IMR-90 (cell line): Measurements from ENCODE around the gene PHF21B. TPM values are rescaled to one million over a fixed set of nuclear protein-coding genes. Genes with fewer than 3 reads are reported as not detected.

ENCODE experiments used
- ATAC-seq: fragments of 200-7000 bp; cut with Tn5 transposase; 2 replicates; pipeline ENCODE4 v1.9.1; 2020; ENCODE audit warnings: low read depth, mild to moderate bottlenecking, moderate library complexity
- BruUV-seq: library from RNA; stranded (reverse); fragments of 400-500 nt; replicated peaks from 2 replicates; lab custom pipeline; 2021; lab: Mats Ljungman, UMichigan
- CTCF ChIA-PET: fragments of 300-600 bp; formaldehyde crosslinking; extraction: SDS; loops from one replicate; lab custom pipeline; 2021; ENCODE audit warnings: antibody characterized with exemption; lab: Yijun Ruan, JAX
- POLR2A ChIA-PET: fragments of 300-600 bp; sonication (Branson Sonifier 250); formaldehyde crosslinking; loops from one replicate; lab custom pipeline; 2022; ENCODE audit warnings: antibody characterized with exemption; ENCODE audit not compliant: unreplicated experiment; lab: Charles Lee
- DNase-seq: peaks from one replicate; pipeline ENCODE4 v3.0.0; 2013
- H2AFZ ChIP-seq: replicated peaks from 2 replicates; pipeline ENCODE3; 2013; ENCODE audit warnings: low read length, mild to moderate bottlenecking; ENCODE audit not compliant: poor library complexity
- H2AK5ac ChIP-seq: 2 replicates; pipeline ENCODE4 v1.6.1; 2013; ENCODE audit warnings: low read depth, low read length, inconsistent platforms
- H2AK9ac ChIP-seq: replicated peaks from 2 replicates; pipeline ENCODE3; 2013; ENCODE audit warnings: mild to moderate bottlenecking, low read depth, low read length, moderate library complexity; ENCODE audit not compliant: poor library complexity
- H2BK120ac ChIP-seq: 2 replicates; pipeline ENCODE4 v1.6.1; 2013; ENCODE audit warnings: low read depth, low read length, inconsistent platforms
- H2BK15ac ChIP-seq: 3 replicates; pipeline ENCODE4 v1.6.1; 2013; ENCODE audit warnings: low read depth, low read length, inconsistent platforms
- H2BK20ac ChIP-seq: 2 replicates; pipeline ENCODE4 v1.6.1; 2013; ENCODE audit warnings: low read depth, mild to moderate bottlenecking, inconsistent platforms, low read length, moderate library complexity
- H2BK5ac ChIP-seq: 2 replicates; pipeline ENCODE4 v1.6.1; 2013; ENCODE audit warnings: mild to moderate bottlenecking, low read depth, low read length, inconsistent platforms; ENCODE audit not compliant: poor library complexity, severe bottlenecking
- H3K14ac ChIP-seq: replicated peaks from 2 replicates; pipeline ENCODE4 v1.6.1; 2013; ENCODE audit warnings: low read depth, low read length, inconsistent platforms
- H3K18ac ChIP-seq: 2 replicates; pipeline ENCODE4 v1.6.1; 2013; ENCODE audit warnings: low read depth, low read length, control low read depth
- H3K23ac ChIP-seq: 2 replicates; pipeline ENCODE4 v1.6.1; 2013; ENCODE audit warnings: low read depth, low read length, inconsistent platforms
- H3K27ac ChIP-seq: 2 replicates; pipeline ENCODE4 v1.5.1; 2013; ENCODE audit warnings: mild to moderate bottlenecking, control low read depth, low read length; ENCODE audit not compliant: insufficient read depth
- H3K27me3 ChIP-seq: 2 replicates; pipeline ENCODE4 v1.6.1; 2013; ENCODE audit warnings: low read length; ENCODE audit not compliant: control insufficient read depth, insufficient read depth
- H3K36me3 ChIP-seq: 2 replicates; pipeline ENCODE4 v1.6.1; 2013; ENCODE audit warnings: low read length, mixed read lengths; ENCODE audit not compliant: control insufficient read depth, insufficient read depth
- H3K4ac ChIP-seq: 2 replicates; pipeline ENCODE4 v1.6.1; 2013; ENCODE audit warnings: low read depth, low read length, inconsistent platforms
- H3K4me1 ChIP-seq: 2 replicates; pipeline ENCODE4 v1.6.1; 2013; ENCODE audit warnings: low read length, mixed read lengths; ENCODE audit not compliant: control insufficient read depth, insufficient read depth
- H3K4me2 ChIP-seq: 2 replicates; pipeline ENCODE4 v1.6.1; 2013; ENCODE audit warnings: low read depth, mild to moderate bottlenecking, control low read depth, low read length, moderate library complexity
- H3K4me3 ChIP-seq: 2 replicates; pipeline ENCODE4 v1.5.1; 2013; ENCODE audit warnings: low read depth, mild to moderate bottlenecking, control low read depth, low read length, moderate library complexity; ENCODE audit not compliant: insufficient read depth
- H3K56ac ChIP-seq: 2 replicates; pipeline ENCODE4 v1.6.1; 2013; ENCODE audit warnings: low read length, inconsistent platforms; ENCODE audit not compliant: insufficient read depth; ENCODE audit errors: extremely low read depth
- H3K79me1 ChIP-seq, 2 experiments: 2 replicates each; pipeline ENCODE4 v1.6.1; 2013; ENCODE audit warnings: low read length in 2 of 2, inconsistent platforms in 1 of 2, low read depth in 1 of 2
- H3K9ac ChIP-seq: 2 replicates; pipeline ENCODE4 v1.6.1; 2013; ENCODE audit warnings: low read depth, low read length, control low read depth
- H3K9me1 ChIP-seq: 2 replicates; pipeline ENCODE4 v1.6.1; 2013; ENCODE audit warnings: low read length, inconsistent platforms; ENCODE audit not compliant: insufficient read depth
- H3K9me3 ChIP-seq: 2 replicates; pipeline ENCODE4 v1.6.1; 2013; ENCODE audit warnings: low read length; ENCODE audit not compliant: control insufficient read depth, insufficient read depth
- H4K20me1 ChIP-seq: 2 replicates; pipeline ENCODE4 v1.6.1; 2013; ENCODE audit warnings: low read length, inconsistent platforms; ENCODE audit not compliant: insufficient read depth
- H4K5ac ChIP-seq: 2 replicates; pipeline ENCODE4 v1.6.1; 2013; ENCODE audit warnings: mild to moderate bottlenecking, low read depth, low read length, control low read depth
- H4K8ac ChIP-seq, 2 experiments: 2 replicates each; pipeline ENCODE4 v1.6.1; 2013; ENCODE audit warnings: low read depth in 2 of 2, low read length in 2 of 2, control low read depth in 1 of 2, inconsistent platforms in 1 of 2
- H4K91ac ChIP-seq: 2 replicates; pipeline ENCODE4 v1.6.1; 2013; ENCODE audit warnings: low read depth, low read length, inconsistent platforms; ENCODE audit not compliant: insufficient read depth
- BHLHE40 ChIP-seq: fragments of 150-350 bp; IDR thresholded peaks from 2 replicates; pipeline ENCODE4 v1.6.1; 2016; ENCODE audit warnings: mild to moderate bottlenecking, low read depth, low read length
- CEBPB ChIP-seq: IDR thresholded peaks from 2 replicates; pipeline ENCODE4 v1.6.1; 2012; ENCODE audit warnings: low read depth, low read length, improper control_type of control experiment
- CHD1 ChIP-seq: IDR thresholded peaks from 2 replicates; pipeline ENCODE4 v1.6.1; 2012; ENCODE audit warnings: low read depth, low read length, improper control_type of control experiment
- CTCF ChIP-seq: conservative IDR thresholded peaks from 2 replicates; pipeline ENCODE4 v1.5.1; 2012; ENCODE audit warnings: mild to moderate bottlenecking, low read depth, low read length, improper control_type of control experiment
- ELK1 ChIP-seq: fragments of 150-350 bp; IDR thresholded peaks from 2 replicates; pipeline ENCODE4 v1.6.1; 2016; ENCODE audit warnings: low read depth, mild to moderate bottlenecking, low read length, moderate library complexity, borderline replicate concordance
- MAFK ChIP-seq: IDR thresholded peaks from 2 replicates; pipeline ENCODE4 v1.6.1; 2012; ENCODE audit warnings: low read depth, low read length, improper control_type of control experiment
- MAZ ChIP-seq: IDR thresholded peaks from 2 replicates; pipeline ENCODE4 v1.6.1; 2012; ENCODE audit warnings: low read depth, mild to moderate bottlenecking, low read length, improper control_type of control experiment, moderate library complexity, borderline replicate concordance
- MXI1 ChIP-seq: IDR thresholded peaks from 2 replicates; pipeline ENCODE4 v1.6.1; 2012; ENCODE audit warnings: low read depth, mild to moderate bottlenecking, low read length, moderate library complexity, borderline replicate concordance
- NFE2L2 ChIP-seq: fragments of 150-350 bp; IDR thresholded peaks from 2 replicates; pipeline ENCODE4 v1.6.1; 2016; ENCODE audit warnings: low read depth, mild to moderate bottlenecking, low read length
- POLR2A ChIP-seq: IDR thresholded peaks from 2 replicates; pipeline ENCODE4 v1.6.1; 2012; ENCODE audit warnings: mild to moderate bottlenecking, low read depth, low read length
- RAD21 ChIP-seq: IDR thresholded peaks from 2 replicates; pipeline ENCODE4 v1.6.1; 2012; ENCODE audit warnings: low read length, improper control_type of control experiment
- RCOR1 ChIP-seq: IDR thresholded peaks from 2 replicates; pipeline ENCODE4 v1.6.1; 2012; ENCODE audit warnings: mild to moderate bottlenecking, low read length, improper control_type of control experiment; ENCODE audit not compliant: insufficient replicate concordance
- SMC3 ChIP-seq: fragments of 150-350 bp; IDR thresholded peaks from 2 replicates; pipeline ENCODE4 v1.6.1; 2016; ENCODE audit warnings: low read depth, mild to moderate bottlenecking, antibody characterized with exemption, low read length, moderate library complexity
- USF2 ChIP-seq: fragments of 150-350 bp; IDR thresholded peaks from 2 replicates; pipeline ENCODE4 v1.6.1; 2017; ENCODE audit warnings: mild to moderate bottlenecking, antibody characterized with exemption, low read length, low read depth
- WGBS, 2 experiments: methylation state at CpG; one replicate each; pipeline versions ENCODE4 v1.1.5 to v1.1.7; 2013; ENCODE audit warnings: missing lambda C conversion rate in 2 of 2; ENCODE audit not compliant: insufficient read length in 1 of 2; ENCODE audit errors: extremely low coverage in 2 of 2; 5-methylcytosine and 5-hydroxymethylcytosine counted together
- dilution Hi-C: fragments of 300-500 bp; cut with HindIII; formaldehyde crosslinking; loops from one replicate; pipeline ENCODE4 v1.14.3; 2018; ENCODE audit warnings: low sequenced_read_pairs; ENCODE audit not compliant: unreplicated experiment
- in situ Hi-C: fragments of 300-500 bp; cut with MboI; formaldehyde crosslinking; loops from 3 replicates; pipeline ENCODE4 v1.14.3; 2019; ENCODE audit warnings: low sequenced_read_pairs, inconsistent platforms, mixed read lengths
- intact Hi-C: fragments of 100-400 bp; cut with micrococcal nuclease; formaldehyde crosslinking; loops from 2 replicates; pipeline ENCODE4 v1.10.0; 2022
- polyA plus RNA-seq, 3 experiments: library from polyadenylated mRNA; depleted of rRNA; stranded (reverse); fragments of >200 nt; gene quantifications; 2 replicates each; pipeline ENCODE4 v1.2.3, GENCODE V29; 2012; ENCODE audit warnings: low replicate concordance in 1 of 3
- total RNA-seq: library from RNA; depleted of rRNA; stranded (reverse); fragments of >200 nt; gene quantifications from 2 replicates; pipeline ENCODE4 v1.2.3, GENCODE V29; 2012

PHF21B gene
- total and polyA plus RNA-seq, 2 of the 4 experiments (the other 2 are of a cell fraction) = 0.02 TPM; not detected in 1

- Histone ChIP-seq H3K56ac (no peak overlapping the region), H2AK9ac (no peak overlapping the region), H3K4me1 (no peaks in the 10 kb centered on the region), H3K79me1 (no peaks in the 10 kb centered on the region), H4K20me1 (no peaks in the 10 kb centered on the region), H3K27ac (no peak overlapping the region), H3K4me3 (no peak overlapping the region), H4K91ac (no peak overlapping the region), H2BK120ac (no peak overlapping the region), H2AK5ac (no peak overlapping the region), H3K9me3 (no peaks in the 10 kb centered on the region), H3K36me3 (no peaks in the 10 kb centered on the region), H3K18ac (no peak overlapping the region), H3K23ac (no peak overlapping the region), H3K9me1 (no peaks in the 10 kb centered on the region), H3K9ac (no peak overlapping the region), H2BK5ac (no peak overlapping the region), H2BK20ac (no peak overlapping the region), H3K27me3 (peaks cover 53% of the 10 kb centered on the region), H4K5ac (no peak overlapping the region), H2BK15ac (no peak overlapping the region), H4K8ac (no peak overlapping the region), H3K4ac (no peak overlapping the region), H2AFZ (no peak overlapping the region), H3K4me2 (no peak overlapping the region), H3K14ac (no peak overlapping the region)
- WGBS, 2 experiments = no CpG with 5 or more reads among the region's 11 CpGs
- no TSS peak for BruUV-seq
- no peak for ATAC-seq
- ChIA-PET POLR2A (no interaction called here), CTCF (no interaction called here)
- in situ Hi-C loops = loop anchor here (25.0 kb wide), 1 partner anchor 564 kb away; no protein-coding TSS in a partner anchor
- dilution Hi-C loops = no loop called here
- no peak for TF ChIP-seq CEBPB
- TF ChIP-seq MAFK = no peak
- no peak for TF ChIP-seq RCOR1
- no peak for TF ChIP-seq SMC3
- TF ChIP-seq BHLHE40 = no peak
- TF ChIP-seq MXI1 = no peak
- no peak for TF ChIP-seq USF2
- no peak for TF ChIP-seq NFE2L2
- no peak for TF ChIP-seq CHD1
- TF ChIP-seq ELK1 = no peak
- no peak for TF ChIP-seq RAD21
- TF ChIP-seq MAZ = no peak
- no peak for TF ChIP-seq CTCF
- TF ChIP-seq POLR2A = no peak
- intact Hi-C loops = no loop called here
- no peak for DNase-seq
Measured at GRCh38 chr22:44998296-44998695, 11.5 kb downstream of the PHF21B start.
